Stimulated activated CD4-positive, alpha-beta T cell treated with anti-CD3 and anti-CD28 coated beads, Interleukin-2, amount 100 ng/mL, for 24 hours (primary cell): ENCODE results near the gene CELA2A.
"Not testable (repeated sequence)": the region's sequence is repeated elsewhere in the genome, so short reads cannot be mapped to it uniquely, and the experiment has no call there.

ENCODE experiments used
- DNase-seq, 2 donors: peaks; one replicate each; pipeline ENCODE4 v3.0.0-alpha.2; 2020

CELA2A gene

DNA sequence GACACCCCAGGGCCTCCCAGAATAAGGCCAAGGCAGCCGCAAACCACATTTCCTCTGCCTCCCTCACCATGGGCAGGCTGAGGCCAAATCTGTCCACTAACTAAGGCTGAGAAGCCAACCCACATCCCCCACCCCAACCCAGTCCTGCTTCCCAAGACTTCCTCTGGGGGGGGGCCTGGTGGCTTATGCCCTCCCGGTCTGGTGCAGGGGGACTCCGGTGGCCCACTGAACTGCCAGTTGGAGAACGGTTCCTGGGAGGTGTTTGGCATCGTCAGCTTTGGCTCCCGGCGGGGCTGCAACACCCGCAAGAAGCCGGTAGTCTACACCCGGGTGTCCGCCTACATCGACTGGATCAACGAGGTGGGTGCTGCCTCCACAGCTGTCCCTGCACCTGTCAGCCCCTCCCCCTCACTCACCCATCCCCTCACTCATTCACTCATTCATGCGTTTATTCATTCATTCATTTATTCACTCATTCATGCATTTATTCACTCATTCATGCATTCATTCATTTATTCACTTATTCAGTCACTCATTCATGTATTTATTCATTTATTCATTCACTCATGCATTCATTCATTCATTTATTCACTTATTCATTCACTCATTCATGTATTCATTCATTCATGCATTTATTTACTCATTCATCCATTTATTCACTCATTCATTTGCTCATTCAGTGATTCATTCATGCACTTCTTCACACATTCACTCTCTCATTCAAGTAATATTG lies 11.0 kb upstream of the CELA2A start:
- no peak for DNase-seq

DNA sequence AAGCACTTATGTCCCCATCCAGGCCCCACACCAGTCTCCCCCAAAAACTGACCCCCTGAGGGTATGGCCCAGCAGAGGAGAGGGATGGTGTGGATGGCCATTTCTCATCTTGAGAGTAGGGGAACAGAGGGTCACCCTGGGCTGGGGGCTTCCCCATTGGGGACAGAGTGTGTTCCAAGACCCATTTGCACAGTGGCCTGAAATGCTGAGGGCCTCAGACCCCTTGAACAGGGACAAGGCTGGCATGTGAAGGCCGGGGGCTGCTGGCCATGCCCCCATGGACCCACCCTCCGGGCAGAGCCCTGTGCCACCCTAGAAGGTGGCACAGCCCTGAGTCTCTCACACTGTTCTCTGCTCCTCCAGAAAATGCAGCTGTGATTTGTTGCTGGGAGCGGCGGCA lies 10.3 kb upstream of the CELA2A start:
- DNase-seq, result no peak

DNA sequence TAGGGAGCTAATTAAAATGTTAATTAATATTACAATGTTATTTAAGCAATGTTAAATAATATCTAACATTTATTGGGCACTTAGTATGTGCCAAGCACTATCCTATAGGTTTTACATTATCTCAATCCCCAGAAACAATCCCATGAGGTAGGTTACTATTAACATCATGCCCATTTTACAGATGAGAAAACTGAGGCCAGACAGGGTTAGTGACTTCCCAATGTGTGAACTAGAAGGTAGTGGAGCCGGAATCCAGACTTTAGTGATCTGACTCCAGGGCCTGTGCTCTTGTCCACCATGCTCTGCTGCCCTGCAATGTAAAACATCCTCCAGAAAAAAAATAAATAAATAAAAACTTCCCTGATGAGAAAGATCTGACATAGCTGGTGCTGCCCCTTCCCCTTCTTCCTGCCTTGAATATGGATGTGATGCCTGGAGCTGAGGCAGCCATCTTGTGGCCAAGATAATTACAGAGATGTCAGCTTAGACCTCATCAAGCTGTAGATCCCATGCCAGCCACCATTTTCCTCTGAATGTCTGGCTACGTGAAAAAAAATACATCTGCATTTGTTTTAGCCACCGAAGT lies 7.6 kb upstream of the CELA2A start:
- no peak for DNase-seq

DNA sequence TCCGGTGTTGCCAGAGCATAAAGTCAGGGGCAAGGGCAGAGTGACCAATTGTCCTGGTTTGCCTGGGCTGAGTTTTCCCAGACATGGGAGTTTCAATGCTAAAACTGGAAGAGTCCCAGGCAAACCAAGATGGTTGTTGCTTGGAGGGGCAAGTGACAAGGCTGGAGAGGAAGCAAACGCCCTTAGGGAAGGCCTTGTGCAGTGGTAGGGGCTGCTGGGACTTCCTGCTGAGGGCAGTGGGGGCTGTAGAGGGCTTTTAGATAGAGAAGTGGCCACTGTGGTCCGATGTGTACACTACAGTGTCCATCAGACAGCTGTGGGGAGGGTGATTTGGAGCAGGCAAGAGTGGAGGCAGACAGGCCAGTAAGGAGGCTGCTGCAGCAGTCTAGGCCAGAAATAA lies 7.0 kb upstream of the CELA2A start:
- no peak for DNase-seq

DNA sequence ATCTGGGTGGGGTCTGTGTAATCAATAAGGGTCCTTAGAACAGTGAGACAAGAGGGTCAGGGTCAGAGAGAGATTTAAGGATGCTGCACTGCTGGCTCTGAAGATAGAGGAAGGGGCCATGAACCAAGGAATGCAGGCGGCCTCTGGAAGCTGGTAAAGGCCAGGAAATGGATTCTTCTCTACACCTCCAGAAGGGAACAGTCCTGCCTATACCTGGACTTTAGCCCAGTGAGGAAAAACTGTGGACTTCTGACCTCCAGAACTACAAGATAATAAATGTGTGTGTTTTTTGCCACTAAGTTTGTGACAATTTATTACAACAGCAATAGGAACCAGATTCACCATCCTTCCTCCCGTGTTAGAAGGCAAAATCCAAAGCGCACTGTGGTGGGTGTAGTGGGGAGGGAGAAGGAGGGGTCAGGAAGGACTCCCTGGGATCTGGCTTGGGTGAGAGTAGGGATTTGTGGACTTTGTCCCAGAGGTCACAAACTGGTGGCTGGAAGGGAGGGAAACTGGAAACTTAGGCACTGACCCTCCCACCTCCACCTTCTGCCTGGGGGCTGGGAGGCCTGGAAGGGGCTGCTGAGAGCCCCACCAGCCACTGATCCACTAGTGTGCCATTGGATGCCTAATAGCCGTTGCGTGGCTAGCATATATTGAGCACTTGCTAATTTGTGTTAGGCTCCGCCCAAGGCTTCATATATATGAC lies 5.4 kb upstream of the CELA2A start:
- DNase-seq, result no peak

DNA sequence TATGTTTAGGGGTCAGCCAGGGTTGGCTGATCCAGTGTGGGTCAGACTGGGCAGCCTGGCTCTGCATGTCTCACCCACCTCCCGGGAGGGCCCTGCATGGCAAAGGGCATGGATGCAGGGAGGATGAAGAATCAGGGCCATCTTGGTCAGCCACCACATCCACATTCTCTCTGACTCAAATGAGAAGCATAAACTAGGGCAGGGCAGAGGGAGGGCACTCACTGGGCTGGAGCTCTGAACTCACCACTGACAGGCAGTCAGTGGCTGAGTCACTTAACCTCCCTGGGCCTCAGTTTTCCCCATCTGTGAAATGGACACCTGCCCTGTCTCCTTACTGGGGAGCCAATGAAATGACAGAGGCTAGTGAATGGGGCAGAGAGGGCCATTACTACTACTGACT lies 4.3 kb upstream of the CELA2A start:
- DNase-seq, result no peak

DNA sequence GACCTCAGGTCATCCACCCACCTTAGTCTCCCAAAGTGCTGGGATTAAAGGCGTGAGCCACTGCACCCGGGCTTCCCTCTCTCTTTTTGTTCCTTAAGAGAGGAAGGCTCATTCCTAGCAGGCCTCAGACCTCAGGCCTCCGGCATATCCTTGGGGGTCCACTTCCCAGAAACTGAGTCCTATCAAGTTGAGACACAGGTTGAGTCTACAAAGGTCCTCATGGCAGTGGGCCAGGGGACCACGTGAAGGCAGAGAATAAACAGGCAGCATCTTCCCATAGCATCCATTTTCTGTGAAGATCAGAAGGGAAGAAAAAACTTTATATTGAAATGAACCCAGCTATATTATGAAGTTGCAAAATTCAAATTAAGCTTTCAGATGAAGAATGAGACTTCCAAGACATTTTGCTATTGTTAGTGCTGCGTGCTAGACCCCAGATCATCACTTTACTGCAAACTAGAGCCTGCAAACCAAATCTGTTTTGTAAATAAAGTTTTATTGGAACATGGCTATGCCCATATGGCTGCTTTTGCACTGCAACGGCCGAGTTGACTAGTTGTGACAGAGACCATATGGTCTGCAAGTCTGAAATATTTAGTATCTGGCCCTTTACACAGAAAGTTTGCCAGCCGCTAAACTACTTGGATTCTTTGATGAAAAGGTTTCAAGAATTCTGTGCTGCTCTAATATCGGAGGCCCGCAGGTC lies 3.5 kb upstream of the CELA2A start:
- no peak for DNase-seq

DNA sequence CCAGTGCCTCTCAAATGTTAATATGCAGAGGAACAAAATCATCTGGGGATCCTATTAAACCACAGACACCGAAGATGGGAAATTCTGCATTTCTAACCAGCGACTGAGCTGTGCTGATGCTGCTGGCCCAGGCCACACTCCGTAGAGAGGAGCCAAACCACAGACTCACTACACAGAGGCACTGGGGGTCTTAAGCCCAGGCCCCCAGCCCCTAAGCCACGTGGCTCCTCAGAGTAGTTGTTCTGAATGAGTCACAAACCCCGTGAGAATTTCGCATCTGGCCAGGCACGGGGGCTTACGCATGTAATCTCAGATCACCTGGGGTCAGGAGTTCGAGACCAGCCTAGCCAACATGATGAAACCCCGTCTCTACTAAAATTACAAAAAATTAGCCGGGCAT lies 2.8 kb upstream of the CELA2A start:
- no peak for DNase-seq

DNA sequence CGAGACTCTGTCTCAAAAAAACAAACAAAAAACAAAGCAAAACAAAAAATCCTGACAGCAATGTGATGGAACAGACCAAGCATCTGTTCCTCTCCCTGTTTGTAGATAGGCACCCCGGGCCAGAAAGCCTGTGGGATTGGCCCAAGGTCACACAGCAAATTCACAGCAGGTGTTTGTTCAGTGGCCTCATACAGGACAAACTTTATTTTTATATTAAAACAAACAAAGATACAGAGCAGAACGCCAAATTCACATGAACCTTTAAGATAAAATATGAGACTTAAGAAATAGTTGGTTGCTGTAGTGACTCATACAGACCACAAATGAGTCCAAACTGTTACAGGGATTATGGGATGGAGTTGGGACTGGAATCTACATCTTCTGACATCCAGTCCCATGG lies 2.3 kb upstream of the CELA2A start:
- no peak for DNase-seq

DNA sequence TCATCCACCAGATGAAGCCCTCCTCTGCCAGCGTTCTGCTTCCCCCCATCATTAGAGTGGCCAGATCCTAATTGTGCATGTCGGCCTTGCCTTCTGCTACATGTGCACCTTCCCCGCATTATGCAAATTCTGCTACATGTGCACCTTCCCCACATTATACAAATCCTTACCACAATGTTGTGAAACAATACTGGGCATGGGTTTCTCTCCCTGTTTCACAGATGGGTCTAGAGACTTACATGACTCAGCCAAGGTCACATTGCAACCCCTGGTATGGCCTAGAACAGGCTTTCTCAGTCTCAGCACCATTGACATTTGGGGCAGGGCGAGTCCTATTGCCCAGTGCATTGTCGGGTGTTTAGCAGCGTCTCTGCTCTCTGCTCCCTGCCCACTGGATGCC lies 1.0 kb upstream of the CELA2A start:
- no peak for DNase-seq

DNA sequence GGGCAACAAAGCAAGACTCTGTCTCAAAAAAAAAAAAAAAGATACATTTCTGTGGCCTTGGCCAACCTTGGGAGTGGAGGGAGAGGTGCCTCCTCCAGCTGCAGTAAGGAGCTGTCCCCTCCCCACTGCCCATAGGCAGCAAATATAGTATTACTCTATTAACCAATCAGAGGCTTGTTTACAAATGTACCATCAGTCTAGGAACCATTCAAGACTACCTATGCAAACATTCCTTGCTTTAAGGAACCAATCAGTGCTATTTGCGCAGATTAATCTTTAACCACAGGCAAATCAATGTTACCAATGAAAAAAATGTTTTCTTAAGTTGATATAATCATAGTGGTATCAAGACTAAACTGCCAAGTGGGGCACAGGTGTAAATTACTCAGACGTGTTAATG lies 1.1 kb downstream of the CELA2A start:
- DNase-seq, result no peak

DNA sequence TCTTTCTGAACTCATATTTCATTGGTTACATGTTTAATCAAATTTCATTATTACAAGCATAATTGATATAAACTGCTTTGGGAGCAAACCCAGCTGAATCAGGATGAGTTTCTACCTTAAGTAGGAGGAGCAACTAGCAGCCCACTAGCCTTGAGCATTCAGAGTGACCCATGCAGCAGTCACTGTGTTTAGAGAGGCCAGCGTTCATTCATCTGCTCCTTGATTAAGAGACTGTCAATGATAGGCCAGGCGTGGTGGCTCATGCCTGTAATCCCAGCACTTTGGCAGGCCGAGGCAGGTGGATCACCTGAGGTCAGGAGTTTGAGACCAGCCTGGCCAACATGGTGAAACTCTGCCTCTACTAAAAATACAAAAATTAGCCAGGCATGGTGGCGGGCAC lies 1.9 kb downstream of the CELA2A start:
- not testable (repeated sequence) for DNase-seq

DNA sequence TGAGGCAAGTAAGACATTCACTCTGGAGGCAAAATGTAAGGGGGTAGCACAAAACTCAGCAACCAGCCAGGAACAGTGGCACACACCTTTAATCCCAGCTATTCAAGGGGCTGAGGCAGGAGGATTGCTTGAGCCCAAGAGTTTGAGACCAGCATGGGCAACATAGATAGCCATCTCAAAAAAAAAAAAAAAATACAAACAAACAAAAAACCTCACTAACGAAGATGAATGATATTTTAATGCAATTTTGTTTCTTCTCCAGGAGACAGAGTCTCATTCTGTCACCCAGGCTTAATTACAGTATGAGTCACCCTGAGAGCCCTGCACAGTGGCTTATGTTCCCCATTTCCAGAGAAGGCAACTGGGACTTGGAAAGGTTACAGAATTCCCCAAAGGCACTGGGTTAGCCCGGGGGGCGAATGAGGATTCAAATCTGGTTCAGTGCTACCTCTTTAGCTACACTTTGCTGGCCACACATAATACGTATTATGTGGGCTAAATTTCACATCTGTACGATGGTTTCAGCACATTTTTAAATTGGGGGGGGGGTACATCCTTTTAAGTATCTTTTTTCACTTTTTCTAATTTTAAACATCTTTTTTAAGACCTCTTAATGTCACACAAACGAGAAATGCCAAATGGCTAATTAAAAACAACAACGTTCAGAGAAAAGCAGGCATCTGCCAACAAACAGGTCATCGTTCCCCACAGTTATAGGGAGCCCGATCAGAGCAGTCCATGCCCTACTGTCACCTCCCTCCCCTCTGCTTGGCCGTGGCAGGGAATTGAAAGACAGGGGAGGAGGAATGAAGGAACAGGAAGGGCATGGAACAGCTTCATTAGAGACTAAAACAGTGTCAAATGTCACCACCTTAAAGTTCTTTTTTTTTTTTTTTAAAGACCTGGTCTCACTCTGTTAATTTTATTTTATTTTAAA lies 3.5 kb downstream of the CELA2A start:
- no peak for DNase-seq

DNA sequence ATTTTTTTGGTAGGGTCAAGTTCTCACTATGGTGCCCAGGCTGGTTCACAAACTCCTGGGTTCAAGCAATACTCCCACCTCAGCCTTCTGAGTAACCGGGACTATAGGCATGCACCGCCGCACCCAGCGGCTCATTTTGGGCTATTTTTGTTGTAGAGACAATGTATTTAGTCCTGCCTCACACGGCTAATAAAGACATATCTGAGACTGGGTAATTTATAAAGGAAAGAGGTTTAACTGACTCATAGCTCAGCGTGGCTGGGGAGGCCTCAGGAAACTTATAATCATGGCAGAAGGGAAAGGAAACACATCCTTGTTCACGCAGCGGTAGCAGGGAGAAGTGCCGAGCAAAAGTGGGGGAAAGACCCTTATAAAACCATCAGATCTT lies 4.2 kb downstream of the CELA2A start:
- no peak for DNase-seq

DNA sequence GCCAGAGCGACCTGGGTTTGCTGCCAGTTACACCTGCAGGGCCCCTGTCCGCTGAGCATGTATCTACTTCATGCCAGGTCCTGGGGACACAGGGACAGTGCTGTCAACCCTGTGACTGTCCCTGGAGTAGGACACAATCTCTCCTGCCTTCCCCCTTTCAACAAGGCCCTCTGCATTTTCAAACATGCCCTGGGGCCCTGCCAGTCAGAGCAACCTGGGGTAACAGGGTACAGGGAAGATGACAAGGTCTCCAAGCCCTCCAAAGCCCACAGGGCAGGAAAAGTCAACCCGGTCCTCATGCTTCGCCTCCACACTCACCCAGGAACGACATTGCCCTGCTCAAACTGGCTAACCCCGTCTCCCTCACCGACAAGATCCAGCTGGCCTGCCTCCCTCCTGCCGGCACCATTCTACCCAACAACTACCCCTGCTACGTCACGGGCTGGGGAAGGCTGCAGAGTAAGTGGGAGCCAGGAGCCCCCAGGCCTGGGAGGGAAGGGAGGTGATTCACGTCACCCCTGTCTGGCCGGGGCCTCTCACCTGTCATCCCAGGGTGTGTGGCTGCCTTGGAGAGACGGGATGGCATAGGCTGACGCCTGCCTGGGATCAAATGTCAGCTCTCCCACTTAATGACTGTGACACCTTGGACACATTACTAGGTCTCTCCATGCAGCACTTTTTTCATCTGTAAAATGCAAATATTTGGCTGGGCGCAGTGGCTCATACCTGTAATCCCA lies 6.7 kb downstream of the CELA2A start:
- DNase-seq, result not testable (repeated sequence)

DNA sequence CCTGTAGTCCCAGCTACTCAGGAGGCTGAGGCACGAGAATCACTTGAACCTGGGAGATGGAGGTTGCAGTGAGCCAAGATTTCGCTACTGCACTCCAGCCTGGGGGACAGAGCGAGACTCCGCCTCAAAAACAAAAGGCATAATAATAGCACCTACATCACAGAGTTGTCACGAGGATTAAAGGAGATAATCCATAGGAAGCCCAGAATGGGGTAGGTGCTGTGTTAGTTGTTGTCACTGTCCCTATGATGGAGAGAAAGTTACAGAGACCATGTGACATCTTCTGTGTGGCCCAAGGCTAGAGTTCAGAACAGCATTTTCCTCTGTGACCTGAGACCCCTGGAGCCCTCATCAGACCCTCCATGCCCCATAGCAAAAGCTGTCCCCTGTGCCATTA lies 7.4 kb downstream of the CELA2A start:
- not testable (repeated sequence) for DNase-seq

DNA sequence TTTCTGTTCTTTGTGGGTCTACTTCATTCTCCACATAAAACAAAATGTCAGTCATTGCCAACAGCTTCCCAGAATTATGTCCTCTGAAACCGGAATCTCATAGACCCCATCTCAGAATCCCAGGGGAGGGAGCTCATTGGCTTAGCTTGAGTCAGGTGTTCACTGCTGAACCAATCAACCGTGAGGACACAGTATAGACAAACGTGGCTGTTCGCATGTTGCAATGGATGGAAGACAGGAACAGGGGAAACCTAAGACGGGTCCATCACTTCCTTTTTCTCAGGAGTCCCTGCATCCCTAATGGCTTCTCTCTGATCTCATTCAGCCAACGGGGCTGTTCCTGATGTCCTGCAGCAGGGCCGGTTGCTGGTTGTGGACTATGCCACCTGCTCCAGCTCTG lies 9.1 kb downstream of the CELA2A start:
- DNase-seq, result no peak

DNA sequence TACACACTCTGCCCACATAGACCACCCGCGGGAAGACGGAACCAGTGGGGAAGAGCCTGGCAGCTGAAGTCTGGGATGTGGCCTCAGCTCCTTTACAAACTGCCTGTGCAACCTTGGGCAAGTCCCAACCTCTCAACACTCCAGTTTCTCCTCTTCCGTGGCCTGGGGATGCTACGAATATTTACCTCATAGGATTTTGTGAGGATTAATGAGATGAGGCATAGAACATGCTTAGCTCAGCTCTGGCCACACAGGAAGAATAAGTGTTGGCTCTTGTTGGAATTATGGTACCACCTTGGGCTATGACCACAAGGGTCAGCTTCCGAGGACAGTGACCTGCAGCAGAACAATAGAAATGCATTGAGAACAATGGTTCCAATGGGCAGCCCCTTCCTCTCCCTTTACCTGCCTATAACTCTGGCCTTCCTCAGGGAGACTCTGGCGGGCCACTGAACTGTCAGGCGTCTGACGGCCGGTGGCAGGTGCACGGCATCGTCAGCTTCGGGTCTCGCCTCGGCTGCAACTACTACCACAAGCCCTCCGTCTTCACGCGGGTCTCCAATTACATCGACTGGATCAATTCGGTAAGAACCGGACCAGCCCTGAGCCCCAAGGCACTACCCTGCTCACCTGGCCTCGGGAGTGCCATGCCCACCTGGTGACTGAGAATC lies 10.6 kb downstream of the CELA2A start:
- DNase-seq, result not testable (repeated sequence)

DNA sequence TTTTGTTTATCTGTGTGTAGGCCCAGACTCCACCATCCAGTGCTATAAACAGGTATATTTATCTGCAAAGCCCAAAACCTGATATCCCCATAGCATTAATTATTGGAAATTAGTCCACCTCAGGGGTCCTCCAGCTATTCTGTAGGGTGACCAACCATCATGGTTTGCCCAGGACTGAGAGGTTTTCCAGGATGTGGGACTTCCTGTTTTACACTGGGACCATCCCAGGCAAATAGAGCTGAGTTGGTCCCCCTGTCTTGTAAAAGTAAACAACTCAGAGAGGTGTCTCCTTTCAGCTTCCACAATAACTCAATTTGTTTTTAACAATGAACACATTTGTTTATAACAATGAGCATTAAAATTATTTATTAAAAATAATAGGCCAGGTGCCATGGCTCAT lies 11.6 kb downstream of the CELA2A start:
- no peak for DNase-seq

DNA sequence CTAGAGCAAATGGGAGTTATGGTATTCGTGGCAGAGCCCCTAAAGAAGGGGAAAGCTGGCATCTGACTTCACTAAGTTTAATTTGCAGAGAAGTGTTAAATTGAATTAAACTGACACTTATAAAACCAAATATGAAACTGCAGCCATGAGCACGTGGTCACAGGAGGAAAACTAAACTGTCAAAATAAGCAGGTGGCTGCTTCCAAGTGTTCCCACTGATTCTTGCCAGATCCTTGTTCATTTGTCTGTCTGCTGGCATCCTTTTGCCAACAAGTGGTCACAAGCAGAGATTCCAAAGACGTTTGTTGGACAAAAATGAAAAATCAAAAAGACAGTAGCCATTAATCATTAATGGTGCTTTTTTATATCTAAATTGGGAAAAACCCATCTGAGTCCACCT lies 12.8 kb downstream of the CELA2A start:
- no peak for DNase-seq

DNA sequence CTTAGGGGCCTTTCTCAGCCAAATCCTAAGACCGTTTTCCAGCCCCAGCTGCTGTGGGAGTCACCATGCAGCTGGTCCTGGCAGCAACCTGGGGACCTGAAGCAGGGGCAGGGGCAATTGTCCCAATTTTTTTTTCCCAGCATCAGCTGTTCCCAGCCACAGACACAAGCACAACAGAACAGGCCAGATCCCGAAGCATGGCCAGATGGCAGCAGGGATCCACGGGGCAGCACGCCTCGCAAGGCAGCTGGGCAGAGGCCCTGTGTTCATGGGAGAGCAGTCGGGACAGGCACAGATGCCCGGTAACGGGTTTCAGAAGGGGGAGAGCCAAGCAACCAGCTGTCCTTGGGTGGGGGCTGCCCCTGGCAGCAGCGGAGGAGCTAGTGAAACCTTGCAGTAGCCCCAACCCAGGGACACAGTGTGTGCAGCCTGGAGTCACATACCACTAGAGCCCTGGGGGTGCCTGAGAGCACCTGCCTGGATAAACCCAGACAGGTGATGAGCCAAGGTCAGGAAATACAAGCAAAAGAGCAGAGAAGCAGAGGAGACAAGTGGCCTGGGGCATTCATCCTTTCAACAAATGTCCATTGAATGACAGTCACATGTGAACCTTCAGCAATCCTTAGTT lies 13.4 kb downstream of the CELA2A start:
- not testable (repeated sequence) for DNase-seq
